Suppressor macrophage treated with lipopolysaccharide for 1 hour (primary cell): ENCODE measurements around the gene KCNH1.

ENCODE experiments used
- DNase-seq, 3 donors: peaks; one replicate each; pipeline ENCODE4 v3.0.0-alpha.2; 2020 to 2022

Gene KCNH1

DNA sequence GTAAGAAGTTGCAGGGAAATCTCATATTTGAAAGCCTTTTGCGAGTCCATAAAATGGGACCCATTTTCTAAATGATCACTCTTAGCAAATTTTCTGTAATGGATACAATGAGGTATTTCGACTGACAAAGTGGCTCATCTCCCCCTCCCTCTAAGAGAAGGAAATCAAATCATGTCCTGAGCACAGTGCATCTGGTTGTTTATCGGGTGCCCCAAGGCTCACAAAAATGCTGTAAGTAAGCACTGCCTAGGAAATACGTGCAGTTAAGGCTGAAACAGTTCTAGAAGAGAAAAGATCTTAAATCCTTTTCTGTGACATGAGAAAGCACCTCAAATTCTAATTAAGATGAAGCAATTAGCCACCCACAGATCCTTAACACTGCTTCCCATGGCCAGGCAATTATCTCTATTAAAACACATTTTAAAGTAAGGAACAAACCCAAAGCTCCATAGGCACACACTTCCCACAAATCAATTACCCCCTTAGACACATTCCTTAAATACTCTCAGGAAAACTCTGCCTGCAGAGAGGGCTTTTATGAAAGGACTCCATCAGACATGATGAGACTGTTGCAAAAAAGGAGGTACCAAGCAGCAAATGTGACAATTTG, 216.3 kb downstream of the KCNH1 start:
- DNase-seq = no peak

DNA sequence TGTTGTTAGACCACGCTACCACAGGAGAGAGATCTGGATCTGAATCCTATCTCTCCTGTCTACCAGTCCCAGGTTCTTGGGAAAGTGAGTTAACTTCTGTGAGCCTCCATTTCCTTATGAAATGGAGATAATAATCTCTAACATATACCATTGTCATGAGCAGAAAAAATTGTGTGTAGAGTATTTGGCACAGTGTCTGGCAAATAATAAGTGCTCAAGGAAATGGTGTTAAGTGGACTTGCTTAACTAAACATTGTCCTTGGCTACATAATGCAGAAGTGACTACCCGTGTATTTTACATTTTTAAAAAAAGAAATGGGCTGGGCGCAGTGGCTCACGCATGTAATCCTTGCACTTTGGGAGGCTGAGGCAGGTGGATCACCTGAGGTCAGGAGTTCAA, 217.4 kb downstream of the KCNH1 start:
- no peak for DNase-seq

DNA sequence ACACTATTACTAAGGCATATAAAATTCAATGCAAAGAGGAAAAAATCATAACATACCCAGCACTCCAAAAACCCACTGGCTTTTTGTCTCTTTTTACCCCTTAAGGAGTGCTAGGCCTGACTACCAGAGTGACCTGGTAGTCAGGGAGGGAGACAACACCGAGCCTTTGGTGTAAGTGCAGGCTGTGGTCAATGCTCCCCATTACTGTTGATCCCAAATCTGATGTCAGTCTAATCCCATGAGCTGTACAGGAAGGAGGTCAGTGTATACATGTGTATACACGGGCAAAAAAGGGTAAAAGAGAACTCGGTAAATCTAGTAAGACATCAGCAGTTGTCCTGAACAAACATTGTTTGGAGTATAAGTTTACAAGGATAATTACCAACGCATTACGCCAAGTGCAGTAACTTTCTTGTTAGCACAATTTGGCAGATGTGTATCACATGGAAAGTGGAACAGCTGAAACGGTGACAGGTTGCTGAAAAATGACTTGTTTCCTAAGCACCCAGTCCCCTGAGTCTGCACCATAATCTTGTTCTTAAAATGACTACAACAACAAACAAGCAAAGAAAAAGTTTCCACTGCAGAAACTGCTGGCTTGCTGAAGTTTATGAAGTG, 217.9 kb downstream of the KCNH1 start:
- DNase-seq = no peak

DNA sequence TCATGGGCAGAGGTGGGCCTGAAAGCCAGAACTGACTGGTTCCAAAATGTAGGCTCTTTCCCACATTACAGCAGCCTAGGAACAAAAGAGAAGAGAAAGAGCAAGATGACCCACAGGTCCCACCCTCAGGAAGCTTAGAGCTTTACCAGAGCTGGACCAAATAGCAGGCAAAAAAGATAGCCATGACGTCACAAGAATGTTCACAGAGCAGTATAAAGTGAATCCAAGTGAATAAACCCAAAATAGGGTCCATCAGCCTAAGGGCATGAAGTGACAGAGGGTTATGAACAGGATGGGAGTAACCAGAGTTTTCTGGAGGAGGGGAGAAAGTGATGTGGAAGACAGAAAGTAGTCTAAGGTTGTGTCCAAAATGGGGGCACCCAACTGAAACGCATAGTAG, 221.2 kb downstream of the KCNH1 start:
- DNase-seq = no peak

DNA sequence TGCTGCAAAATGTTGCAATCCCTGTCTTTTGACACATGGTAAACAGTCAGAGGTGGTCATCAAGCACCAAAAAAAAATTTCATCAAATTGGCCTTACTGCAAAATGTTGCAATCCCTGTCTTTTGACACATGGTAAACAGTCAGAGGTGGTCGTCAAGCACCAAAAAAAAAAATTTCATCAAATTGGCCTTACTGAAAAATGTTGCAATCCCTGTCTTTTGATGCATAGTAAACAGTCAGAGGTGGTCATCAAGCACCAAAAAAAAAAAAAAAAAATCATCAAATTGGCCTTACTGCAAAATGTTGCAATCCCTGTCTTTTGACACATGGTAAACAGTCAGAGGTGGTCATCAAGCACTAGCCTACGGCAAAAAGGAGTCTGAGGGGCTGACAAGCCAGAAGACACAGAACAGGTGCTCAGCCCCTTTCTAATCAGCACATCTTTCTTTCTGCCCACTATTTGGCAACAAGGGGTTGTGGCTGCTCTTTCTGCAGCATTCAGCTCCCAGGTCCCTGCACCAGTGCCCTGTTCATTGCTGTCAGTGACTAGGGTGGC, 223.8 kb downstream of the KCNH1 start:
- DNase-seq = no peak

DNA sequence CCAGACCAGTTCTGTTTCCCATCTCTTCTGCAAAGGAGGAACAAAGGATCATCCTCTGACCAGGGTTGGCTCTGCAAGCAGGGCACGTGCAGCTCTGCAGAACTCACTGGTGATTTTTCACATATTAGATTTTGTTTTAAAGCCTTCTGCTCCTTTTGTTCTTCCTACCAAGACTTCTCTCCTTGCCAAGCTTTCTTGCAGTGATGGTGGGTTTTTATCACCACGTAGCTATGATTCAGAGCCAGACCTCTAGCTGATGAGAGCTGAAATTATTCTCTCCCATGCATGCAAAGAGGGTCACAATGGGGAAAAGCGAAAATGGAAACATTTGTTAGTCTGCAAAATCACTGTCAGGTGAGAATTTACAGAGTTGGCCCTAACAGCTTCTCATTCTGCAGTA, 225.2 kb downstream of the KCNH1 start:
- DNase-seq = no peak

DNA sequence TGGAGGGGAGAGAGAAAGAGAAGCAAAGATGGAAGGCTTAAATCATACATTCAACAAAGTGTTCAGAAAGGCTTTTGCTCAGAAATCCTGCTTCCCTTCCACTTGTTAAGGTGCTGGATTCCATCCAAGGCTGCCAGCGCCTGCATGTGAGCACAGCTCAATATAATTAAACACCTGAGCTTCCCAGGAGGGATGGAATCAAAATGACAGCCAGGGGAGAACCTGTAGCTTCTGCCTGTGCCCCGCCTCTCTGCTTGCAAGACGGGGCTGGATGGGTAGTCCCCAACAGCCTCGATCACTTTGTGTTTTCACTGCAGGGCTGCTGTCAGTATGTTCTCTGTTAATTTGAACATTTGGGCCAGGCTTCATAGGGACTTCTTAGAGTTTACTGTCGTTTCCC, 225.7 kb downstream of the KCNH1 start:
- DNase-seq = no peak

DNA sequence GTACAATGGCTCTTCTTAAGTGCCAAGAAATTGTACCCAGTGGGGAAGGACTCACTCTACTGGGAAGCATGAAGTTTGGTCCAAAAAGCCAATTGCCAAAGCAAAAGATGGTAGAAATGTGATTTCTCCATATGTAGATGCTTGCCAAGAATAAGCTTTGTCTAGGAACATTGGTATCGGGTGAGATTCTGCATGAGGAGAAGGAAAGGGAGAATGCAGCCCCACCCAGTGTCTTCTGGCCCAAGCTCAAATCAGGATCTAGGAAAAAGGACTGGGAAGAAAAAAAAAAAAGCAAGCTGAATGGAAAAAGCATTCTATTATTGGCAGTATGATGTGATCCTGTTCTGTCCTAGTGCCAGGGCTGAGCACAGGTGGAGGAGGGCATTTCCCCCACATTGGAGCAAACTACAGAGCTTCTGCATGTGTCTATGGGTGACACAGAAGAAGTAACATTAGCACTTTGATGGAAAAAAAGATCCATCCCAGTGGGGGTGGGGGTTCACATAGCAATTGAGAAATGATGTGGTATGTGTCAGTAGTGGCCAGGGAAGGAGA, 226.6 kb downstream of the KCNH1 start:
- DNase-seq = no peak

DNA sequence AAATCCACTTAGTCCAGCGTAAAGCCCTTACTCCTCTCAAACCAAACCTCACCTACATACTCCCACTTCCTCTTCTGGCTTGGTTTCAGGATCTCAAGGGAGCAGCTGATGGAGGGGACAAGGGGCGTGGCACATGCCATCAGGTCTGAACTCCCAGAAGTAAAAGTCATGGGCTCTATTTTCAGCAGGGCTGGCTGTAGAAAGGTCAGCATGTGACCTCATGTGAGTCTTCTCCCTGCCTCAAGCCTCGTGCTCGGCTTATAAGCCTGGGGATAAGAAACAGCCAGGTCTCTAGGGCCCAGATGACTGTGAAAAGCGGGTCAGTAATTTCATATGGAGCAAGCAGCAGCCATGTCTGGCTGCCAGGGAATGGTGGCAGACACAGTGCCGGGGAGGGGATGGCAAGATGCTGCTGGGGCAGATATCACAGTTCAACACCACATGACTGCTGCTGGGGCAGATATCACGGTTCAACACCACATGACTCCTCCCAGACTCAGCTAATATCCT, 227.9 kb downstream of the KCNH1 start:
- DNase-seq = no peak

DNA sequence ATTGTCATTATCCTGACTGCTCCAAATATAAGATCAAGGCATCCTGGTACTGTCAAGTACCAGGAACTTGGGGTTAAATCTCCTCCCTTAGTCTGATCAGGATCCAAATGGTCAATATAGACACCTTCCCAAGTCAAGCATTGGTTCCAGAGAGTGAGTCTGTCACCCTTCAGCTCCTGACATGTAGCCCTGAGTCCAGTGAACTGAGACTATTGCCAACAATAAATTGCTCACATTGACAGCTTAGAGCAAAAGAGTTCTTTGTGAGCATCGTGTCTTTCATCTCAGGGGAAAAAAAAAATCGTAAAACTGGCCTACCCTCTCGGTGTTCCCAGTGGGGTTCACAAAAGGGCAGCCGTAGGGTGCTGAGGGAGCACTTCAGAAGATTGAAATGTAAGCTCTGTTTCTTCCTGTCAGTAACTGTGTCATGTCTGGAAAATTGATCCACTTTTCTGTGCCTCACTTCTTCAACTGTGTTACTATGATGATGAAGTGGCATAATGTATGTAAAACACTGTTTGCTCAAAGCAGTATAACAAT, 228.5 kb downstream of the KCNH1 start:
- DNase-seq = no peak

DNA sequence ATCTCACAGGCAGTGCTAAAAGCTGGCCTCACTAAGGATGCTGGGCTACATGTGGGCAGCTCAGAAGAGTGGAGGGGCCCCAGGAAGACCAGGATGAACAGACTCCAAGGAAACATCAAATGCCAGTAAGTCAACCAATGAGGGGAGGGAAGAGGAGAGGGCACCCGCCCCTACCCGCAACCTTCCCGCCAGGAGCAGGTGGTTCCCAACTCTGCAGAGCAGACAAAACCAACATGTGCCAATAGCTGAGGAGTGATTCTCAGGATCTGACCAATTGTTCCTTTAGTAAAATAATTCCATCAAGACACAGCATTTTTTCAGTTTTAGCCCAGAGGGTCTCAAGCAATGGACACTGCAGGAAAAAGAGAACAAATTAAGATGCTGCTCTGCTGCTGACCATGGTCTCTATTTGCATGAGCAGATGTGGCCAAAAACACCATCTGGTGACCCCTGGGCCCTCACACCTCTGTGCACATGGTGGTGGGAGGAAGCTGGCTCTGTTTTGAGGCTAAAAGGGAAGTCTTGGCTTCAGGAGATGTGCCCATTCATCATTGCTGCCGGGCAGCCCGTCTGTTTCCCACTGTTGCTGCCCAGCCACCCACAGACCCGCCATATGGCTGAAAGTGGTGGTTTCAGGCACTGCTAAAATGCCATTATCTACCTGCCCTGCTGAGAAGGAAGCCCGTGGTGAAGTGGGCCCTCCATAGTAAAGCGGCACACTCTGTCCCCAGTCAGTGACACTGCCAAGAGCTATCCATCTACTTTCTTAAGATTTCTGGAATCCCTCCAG, 231.8 kb downstream of the KCNH1 start:
- DNase-seq = no peak

DNA sequence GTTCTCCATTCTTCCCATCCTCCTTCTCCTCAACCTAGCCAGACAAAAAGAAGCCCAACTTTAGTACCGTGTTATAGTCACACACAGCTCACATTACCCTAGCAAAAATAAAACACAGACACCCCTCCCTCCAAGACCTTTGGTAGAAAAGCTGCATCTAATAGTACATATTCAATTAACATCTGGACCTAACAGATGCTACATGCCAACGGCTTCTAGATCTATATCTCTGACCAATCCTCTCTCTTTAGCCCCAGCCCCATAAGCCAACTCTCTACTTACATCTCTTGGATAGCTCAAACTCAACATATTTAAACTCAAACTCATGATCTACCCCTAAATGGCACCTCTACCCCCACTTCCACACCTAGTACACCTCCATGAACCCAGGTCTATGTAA, 233.1 kb downstream of the KCNH1 start:
- no peak for DNase-seq

DNA sequence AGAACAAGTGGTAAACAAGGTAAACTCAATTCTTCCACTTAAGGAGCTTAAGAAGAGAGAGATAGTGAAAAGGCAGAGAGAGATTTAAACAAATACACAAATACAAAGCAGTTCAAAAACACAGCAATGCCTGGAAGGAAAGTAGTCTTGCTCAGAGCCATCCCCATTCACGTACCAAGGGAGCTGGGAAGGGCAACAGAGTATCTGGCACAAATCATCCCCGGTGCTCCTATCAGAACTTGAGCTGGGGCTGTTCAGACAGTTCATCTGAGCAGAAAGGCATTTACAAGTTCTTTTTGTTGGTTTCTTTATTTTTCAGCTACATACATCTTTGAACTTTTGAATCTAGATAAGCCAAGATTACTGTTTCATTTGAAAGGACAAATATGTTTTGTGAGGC, 233.9 kb downstream of the KCNH1 start:
- no peak for DNase-seq

DNA sequence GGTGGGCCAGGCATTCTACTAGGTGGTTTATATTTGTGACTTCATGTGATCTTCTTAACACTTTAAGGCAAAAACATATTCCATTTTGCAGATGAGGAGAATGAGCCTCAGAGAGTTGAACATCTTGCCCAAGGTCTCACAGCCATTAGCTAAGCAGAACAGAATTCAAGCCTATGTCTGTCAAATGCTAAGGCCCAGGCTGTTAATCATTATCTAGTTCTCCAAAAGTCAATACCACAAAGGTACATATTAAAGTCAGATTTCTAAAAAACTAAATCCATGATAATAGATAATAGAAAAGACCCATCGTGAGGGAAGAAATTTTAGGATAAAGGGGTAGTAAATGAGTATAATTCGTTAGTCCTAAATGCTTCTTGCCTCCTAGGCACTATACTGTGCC, 234.3 kb downstream of the KCNH1 start:
- DNase-seq = no peak

DNA sequence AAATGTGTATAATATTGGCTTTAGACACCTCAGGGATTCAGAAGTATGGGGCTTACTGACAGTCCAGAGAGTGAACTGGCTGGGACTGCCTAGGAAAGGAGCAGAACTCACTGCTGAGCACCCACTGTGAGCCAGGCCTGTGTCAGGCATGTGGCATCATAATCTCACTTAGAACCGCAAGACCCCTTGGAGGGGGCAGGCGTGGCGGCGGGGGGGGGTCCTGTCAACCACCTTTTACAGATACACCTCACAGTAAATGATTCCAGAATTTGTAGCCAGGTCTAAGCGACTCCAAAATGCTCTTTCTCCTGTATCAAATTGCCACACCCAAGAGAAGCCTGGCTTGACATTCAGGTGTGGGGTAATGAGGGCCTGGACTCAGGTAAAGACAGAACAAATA, 235.5 kb downstream of the KCNH1 start:
- DNase-seq = no peak

DNA sequence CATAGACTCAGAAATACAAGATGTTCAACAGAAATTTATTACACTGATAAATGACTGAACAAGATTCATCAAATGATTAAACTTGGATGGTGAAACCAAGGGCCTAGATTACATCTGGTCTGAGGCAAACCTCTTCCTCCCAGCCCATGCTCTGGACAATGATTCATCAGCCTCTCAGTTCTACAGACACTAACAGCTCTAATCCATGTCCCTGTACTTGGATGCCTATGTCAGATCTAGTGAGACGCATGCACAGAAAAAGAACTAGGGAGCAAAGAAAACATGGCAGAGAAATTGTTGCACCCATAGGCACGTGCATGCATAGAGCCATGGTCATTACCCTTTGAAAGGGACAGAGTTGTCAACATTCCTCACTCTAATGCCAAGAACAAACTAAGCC, 250.1 kb downstream of the KCNH1 start:
- no peak for DNase-seq

DNA sequence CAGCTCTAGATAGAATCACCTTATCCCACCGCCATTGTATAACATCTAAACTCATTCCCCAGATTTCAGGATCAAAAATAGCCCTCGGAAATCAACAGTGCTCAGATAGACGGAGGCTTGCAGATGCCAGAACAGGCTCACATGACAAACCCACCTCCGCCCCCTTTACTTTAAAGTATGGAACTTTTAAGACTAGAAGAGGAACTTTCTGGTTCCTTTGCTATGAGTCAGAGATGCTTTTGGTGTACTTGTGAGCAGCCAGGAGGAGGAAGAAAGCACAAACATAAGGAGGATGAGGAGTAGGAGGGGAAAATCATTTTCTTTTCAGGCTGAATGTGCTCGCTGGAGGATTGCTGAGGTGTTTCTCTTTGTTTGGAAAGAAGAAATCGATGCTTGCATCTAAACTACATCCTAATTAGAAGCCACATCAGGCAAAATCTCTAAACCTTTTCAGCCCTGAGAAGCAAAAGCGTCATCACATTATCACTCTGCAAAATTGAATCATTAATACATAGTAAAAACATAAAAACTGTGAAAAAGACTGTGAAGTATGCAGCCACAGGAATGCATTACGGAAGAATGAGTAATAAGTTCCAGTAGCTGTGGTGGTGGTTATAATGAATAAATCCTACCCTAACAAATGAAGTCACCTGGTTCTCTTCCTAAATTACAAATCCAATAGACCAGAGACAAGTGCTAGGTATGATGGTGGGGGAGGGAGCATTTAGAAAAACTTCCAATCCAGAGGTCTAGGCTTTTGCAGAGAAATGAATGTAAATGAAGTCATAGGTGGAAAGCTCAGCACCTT, 251.3 kb downstream of the KCNH1 start:
- DNase-seq = no peak

DNA sequence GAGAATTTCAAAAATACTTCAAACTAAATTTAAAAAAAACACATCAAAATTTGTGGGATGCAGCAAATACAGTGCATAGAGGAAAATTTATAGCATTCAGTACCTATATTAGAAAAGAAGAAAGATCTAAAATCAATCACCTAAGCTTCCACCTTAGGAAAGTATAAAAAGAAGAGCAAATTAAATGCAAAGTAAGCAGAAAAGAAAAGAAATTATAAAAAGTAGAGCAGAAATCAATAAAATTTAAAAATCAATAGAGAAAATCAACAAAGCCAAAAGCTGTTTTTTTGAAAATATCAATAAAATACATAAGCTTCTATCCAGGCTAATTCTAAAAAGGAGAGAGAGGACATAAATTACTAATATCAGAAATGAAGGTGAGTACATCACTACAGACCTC, 255.4 kb downstream of the KCNH1 start:
- no peak for DNase-seq

DNA sequence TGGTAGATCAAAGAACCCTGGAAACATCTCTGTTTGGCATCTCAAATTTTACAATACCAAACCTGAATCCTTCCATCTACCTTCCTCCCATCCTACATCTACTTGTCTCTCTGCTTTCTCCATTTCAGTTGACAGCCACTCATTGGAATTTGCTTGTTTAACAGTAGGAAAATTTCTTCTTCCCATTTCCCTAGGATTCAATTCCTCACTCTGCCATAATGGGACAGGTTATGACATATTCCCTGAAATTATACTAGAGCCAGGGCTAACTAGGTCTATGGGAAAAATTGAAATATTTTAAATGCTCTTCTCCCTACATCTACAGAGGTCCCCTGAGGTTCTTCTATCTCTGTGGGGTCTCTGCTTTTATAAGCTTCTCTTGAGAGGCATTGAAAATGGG, 257.7 kb downstream of the KCNH1 start:
- no peak for DNase-seq

DNA sequence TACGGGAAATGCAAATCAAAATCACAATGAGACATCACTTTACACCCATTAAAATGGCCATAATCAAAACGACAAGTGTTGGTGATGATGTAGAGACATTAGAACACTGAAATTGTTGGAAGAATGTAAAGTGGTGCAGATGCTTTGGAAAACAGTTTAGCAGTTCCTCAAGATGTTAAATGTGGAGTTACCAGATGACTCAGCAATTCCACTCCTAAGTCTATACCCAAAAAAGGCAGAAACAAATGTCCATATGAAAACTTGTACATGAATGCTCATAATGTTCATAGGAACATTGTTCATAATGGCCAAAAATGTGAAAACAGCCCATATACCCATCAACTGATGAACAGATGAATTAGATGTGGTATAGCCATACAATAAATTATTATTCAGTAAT, 267.4 kb downstream of the KCNH1 start:
- DNase-seq = no peak

DNA sequence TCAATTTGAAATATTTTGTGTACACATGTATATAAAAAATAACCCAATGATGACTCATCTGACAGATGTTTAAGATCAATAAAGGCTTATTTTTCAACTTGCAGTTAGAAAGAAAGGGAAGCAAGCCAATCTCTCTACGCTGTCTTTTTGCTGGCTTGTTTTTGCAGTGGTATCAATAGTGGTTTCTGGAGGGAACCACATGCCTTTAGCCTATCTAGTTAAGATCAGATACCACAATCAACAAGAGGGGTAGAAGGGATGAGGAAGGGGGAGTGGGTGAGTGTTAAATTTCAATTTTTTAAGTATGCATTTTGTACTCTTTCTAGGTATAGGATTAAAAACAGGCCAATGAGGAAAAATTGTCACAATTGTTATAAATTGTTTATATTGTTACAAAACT, 276.2 kb downstream of the KCNH1 start:
- DNase-seq = no peak

DNA sequence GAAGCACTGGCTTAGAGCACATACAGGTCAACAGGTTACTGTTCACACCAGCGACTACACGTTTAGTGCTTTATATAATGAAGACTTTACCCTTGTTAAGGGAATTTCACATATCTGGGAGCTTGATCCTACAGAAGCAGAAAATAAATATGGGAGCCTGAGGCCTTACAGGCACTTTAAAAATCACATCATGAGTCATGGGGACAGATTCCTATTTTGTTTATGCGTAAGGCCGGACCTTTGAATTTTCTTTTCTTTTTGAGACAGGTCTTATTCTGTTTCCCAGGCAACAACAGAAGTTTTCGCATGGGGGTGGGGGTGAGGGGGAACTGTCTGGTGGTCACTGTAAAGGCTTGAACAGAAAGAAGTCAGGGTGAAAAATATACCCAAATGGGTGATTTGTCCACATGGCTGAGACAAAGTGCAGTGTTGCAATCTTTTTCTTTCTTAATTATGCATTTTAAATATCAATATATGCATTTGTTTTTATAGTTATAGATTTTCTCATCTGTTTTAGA, 276.7 kb downstream of the KCNH1 start:
- DNase-seq = no peak
